Transverse colon (tissue), 4 donors: ENCODE results near the gene WDR27.

Experiments
- EP300 ChIP-seq: sonication (generic); formaldehyde crosslinking; IDR thresholded peaks from one replicate; pipeline ENCODE4 v1.6.1; 2017; ENCODE audit warnings: antibody characterized with exemption, low read depth
- POLR2A ChIP-seq: fragments of 450-650 bp; IDR thresholded peaks from one replicate; pipeline ENCODE4 v1.6.1; 2016; ENCODE audit warnings: antibody characterized with exemption, mild to moderate bottlenecking, moderate library complexity
- POLR2AphosphoS5 ChIP-seq, 3 donors: sonication (generic); formaldehyde crosslinking; IDR thresholded peaks; one replicate each; pipeline ENCODE4 v1.6.1; 2016; ENCODE audit warnings: antibody characterized with exemption in 3 of 3
- TF ChIP-seq, protein P1 (sequence below), 5 experiments: fragments of 200-600 bp in 3 of 5; fragments of 450-650 bp in 2 of 5; sonication (generic) in 3 of 5; IDR thresholded peaks; 1 replicate in 2 of 5; 2 replicates in 3 of 5; pipeline ENCODE4 v1.5.1; 2016 to 2017; ENCODE audit warnings: antibody characterized with exemption in 5 of 5, inconsistent platforms in 3 of 5, mild to moderate bottlenecking in 2 of 5, moderate library complexity in 1 of 5

DNA sequence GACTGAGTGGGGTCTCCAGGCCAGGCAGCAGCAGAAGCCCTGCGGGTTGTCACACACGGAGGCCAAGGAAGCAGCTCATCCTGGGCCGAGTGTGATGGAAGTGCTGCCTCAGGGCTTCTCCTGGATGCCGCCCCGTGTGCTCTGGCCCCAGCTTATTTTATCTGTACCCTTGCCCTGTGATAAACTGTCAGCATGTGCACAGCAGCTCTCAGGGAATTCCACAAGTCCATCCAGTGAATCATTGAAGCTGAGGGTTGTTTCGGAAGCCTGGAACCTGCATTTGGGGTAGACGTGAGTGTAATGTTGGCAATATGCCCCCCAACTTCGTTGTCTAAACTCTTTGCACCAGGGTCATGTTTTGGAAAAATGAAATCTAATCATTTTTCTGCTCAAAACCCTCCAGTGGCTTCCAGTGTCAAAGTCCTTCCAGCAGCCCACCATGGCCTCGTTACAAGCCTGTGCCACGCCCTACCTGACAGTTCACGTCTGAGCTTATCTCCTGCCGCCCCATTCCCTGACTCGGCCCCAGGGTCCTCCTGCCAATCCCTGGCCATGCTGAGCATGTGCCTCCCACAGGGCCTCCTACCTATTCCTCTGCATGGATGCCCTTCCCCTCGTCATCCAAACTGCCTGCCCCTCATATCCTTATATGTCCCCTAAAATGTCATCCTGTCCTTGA lies 280.1 kb downstream of the WDR27 start:
- TF ChIP-seq, protein P1, sequence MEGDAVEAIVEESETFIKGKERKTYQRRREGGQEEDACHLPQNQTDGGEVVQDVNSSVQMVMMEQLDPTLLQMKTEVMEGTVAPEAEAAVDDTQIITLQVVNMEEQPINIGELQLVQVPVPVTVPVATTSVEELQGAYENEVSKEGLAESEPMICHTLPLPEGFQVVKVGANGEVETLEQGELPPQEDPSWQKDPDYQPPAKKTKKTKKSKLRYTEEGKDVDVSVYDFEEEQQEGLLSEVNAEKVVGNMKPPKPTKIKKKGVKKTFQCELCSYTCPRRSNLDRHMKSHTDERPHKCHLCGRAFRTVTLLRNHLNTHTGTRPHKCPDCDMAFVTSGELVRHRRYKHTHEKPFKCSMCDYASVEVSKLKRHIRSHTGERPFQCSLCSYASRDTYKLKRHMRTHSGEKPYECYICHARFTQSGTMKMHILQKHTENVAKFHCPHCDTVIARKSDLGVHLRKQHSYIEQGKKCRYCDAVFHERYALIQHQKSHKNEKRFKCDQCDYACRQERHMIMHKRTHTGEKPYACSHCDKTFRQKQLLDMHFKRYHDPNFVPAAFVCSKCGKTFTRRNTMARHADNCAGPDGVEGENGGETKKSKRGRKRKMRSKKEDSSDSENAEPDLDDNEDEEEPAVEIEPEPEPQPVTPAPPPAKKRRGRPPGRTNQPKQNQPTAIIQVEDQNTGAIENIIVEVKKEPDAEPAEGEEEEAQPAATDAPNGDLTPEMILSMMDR (IDR thresholded peaks at IDR 0.05), result no peak
- TF ChIP-seq EP300, result no peak
- no peak for TF ChIP-seq POLR2A
- TF ChIP-seq POLR2AphosphoS5 (IDR thresholded peaks at IDR 0.05), result no peak
